22Rv1 (cell line): ENCODE data around the gene AIG1.

Source experiments
- CTCF ChIP-seq: fragments of 450-650 bp; IDR thresholded peaks from 2 replicates; pipeline ENCODE4 v1.5.1; 2017; ENCODE audit warnings: mild to moderate bottlenecking
- ZFX ChIP-seq: fragments of 450-650 bp; IDR thresholded peaks from 2 replicates; pipeline ENCODE4 v1.6.1; 2017; ENCODE audit warnings: antibody characterized with exemption, borderline replicate concordance

- TF ChIP-seq CTCF (no peak), ZFX (no peak)
Observed at GRCh38 chr6:143092768-143093167, 32.1 kb downstream of the AIG1 start.
